ENCODE results near the gene STAB2.
"Not testable (repeated sequence)": the region's sequence is repeated elsewhere in the genome, so short reads cannot be mapped to it uniquely, and the experiment has no call there.

STAB2 gene

DNA sequence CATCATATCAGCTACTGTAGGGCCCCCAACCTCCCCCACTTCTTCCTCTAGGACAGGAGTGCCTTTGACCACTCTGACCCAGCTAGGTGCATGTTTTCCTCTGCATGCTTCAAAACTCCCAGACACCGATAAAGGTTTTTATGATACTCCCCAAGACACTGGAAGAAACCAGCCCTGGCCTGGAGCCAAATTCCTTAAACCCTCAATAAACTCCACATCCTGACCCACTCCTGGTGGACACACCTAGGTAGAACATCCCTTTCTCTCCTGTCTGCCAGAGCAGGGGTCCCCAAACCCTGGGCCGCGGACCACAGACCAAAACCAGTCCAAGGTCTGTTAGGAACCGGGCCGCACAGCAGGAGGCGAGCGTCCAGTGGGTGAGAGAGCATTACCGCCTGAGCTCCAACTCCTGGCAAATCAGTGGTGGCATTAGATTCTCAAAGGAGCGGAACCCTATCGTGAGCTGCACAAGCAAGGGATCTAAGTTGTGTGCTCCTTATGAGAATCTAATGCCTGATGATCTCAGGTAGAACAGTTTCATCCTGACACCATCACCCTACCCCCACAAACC lies 204.4 kb downstream of the STAB2 start:
- no peak for DNase-seq

DNA sequence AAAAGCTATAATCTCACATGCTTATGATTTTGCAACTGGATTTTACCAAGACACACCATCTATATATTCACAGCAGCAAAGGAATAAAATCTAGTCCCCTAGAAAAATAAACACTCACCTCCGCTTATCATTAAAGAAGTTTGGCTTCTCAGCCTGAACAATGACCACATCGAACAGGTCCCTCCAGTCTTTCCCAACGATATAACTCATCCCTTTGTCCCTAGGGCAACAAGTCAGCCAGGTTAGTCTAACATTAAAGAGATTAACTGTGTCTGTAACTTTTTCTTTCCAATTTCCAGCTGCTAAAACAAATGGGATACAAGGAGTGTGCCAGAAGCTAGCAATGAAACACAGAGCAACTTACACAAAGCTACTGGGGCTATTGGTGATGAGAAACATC lies 206.0 kb downstream of the STAB2 start:
- no peak for DNase-seq

DNA sequence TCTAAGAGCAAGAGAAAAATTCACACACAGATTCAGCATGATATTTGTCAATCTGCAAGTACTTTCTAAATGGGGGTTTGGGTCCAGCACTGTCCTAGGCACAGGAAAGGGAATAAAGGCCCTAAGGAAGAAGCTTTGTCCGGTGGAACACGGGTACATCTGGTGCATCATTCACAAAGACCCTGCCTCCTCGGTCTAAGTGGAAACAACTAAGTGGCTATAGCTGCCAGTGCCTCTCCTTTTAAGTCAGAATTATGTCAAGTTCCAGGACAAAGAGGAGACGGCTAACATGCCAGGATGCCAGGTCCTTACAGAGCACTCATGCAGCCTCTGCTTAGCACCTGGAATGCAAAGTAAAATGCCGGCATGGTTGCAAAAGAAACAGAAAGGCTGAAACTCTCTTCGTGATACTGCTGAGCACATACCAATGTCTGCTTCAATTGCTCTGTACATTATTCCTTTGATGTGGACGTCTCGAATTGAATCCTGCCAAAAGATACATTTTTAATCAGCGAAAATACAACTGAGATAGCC lies 206.5 kb downstream of the STAB2 start:
- no peak for DNase-seq

DNA sequence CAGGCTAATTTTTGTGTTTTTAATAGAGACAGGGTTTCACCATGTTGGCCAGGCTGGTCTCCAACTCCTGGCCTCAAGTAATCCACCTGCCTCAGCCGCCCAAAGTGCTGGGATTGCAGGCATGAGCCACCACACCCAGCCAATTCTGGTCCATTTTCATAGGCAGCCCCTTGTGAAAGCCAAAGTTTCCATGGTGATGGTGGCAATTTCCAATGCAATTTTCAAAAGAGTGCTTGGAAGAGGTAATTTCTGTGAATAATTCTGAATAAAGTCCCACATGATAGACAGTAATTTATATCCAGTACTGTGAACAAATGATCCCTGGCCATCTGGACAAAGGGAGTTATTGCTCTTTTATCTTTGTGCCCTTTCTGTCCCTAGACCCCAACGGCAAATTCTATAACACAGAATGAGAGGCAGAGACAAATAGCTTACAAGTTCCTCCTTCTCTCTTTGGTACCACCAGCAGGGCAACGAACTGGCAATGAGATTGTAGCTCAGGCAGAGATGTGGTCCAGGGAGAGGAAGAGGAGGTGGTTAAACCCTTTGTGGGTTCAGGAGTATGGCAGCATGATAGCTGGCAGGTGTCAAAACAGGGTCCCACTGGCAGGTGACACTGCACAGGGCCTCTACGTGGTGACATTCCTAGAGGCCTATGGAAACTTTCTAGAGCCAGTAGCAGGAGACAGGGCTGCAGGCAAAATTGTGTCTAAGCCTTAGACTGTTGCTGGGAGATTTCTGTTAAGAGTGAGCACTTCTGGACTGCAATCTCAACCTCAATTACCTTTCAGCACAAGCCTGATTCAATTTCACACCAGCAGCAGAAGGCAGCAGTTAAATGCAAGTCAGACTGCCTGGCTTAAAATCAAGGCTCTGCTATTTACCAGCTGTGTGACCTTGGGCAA lies 207.5 kb downstream of the STAB2 start:
- DNase-seq: no peak

DNA sequence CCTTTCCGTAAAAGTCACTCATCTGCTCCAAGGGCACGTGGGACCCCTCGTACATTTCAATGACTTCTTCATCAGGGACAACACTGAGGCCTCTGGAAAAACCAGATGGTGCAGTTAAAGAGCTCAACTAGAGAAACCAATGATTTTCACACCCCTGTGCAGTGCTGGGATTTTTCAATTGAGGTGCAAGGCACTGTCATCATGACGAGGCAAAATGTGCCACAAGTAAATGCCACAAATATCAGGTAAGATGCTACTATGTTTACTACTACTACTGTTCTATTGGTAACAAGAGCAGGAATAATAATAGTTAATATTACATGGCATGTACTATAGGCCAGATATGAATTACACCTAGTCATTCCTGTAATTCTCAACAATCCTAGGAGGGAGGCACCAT lies 211.5 kb downstream of the STAB2 start:
- no peak for DNase-seq

DNA sequence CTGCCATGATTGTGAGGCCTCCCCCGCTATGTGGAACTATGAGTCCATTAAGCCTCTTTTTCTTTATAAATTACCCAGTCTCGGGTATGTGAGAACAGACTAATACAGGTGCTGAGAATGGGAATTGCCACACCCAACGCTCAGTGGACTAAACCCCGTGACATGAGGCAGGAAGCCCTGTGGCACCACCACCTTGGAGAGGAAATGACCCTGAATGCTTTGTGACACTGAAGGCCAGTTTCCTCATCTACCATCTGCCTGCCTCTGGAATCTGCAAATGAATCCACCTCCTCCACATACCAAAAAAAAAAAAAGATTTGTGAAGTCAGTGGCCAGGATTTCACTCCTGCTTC lies 212.4 kb downstream of the STAB2 start:
- DNase-seq: no peak

DNA sequence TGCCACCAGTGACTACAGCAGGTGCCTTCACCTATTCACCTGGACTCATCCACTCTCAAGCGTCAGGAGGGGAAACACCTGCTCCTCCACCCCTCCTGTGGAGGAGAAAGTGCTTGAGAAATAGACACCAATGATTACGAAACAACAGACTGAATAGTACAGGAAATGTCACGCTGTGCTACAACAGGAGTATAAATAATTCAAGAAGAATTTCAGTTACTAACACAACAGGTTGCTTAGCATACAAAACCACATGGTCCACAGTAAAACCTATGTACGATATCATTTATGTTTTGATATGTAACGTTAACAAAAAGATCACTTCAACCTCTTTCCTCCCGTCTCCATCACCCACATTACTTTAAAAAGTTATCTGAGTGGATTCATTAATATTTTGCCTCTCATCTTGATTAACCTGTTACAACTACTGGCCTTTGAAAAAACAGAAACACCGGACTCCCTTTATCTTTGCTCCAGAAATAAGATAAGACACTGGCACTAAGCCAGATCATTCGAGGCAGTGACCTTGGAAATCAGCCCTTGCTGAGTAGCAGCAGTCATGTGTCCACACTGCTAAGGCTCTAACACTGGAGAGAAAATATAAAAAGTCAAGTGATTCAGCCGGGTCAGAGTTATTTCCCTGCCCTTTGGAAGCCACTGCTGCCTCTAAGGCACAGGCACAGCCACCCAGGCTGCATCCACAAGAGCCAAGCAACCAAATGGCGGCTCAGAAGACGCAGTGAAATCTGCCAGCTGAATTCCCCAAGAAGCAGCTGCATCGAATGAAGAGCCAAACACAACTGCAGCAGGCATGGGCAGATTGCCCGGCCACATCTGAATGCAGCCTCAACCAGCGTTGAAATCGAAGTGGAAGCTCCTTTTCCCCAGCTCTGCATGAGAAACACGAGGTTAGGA lies 213.0 kb downstream of the STAB2 start:
- DNase-seq: peak; percentile 81 to 95

DNA sequence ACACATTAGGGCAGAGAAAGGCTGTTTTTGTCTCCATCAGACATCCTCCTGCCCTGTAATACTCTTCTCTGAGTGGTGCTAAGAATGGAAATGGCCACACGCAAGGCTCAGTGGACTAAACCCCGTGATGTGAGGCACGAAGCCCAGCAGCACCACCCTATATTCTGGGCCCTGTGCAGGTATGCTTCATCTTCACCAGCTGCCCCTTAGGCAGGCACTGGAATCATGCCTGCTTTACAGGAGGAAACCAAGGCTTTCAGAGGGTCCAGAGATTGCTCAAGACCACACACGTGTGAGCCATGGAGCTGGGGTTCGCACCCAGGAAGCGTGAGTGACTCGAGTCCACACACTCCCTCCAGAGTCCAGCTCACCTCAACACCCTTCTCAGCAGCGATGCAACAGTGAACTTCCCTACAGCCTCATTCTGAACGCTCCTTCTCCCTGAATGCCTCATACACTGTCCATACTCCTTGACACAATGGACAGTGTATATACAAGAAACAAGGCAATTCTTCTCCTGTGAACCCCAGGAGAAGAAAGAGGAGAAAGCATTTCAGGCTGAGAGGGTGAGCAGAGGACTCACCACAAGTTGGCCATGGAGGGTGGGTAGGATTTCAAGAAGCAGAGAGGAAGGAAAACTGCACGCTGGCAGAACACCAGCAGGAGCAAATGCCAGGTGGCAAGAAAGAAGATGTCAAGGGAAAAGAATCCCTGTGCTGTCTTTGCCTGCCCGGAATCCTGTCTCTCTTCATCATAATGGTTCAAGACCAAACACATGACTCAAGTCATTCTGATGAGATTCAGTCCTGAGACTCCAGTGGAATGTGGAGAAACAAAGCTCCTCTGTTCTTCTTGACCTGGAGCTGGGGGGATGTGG lies 214.9 kb downstream of the STAB2 start:
- no peak for DNase-seq

DNA sequence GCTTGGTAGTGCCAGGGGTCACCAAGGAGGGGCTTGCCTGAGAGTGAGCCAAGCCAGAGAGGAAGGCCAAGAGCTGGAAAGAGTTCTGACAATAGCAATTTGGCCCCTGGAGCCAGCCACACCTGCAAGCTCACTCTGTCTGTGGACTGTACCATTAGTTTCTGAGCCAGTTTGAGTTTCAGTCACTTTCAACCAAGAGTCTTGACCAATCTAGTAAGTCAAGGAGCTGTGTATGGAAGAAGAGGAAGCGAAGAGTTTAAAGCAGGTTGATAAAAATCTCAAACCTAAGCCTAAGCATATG lies 215.5 kb downstream of the STAB2 start:
- DNase-seq: no peak

DNA sequence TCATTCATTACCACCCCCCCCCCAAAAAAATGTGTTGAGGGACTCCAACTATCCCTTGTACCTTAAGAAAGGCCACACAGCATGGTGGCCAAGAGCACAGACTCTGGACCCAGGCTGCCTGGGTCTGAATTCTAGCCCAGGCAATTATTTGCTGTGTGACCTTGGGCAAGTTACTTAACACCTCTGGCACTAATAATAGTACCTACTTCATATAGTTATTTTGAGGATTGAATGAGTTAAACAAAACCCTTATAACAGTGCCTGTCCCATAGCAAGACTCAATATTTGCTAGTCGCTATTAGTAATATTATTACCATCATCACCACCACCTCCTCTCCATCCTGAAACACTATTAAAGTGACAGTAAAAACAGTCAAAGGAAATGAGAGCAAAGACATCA lies 216.8 kb downstream of the STAB2 start:
- no peak for DNase-seq

DNA sequence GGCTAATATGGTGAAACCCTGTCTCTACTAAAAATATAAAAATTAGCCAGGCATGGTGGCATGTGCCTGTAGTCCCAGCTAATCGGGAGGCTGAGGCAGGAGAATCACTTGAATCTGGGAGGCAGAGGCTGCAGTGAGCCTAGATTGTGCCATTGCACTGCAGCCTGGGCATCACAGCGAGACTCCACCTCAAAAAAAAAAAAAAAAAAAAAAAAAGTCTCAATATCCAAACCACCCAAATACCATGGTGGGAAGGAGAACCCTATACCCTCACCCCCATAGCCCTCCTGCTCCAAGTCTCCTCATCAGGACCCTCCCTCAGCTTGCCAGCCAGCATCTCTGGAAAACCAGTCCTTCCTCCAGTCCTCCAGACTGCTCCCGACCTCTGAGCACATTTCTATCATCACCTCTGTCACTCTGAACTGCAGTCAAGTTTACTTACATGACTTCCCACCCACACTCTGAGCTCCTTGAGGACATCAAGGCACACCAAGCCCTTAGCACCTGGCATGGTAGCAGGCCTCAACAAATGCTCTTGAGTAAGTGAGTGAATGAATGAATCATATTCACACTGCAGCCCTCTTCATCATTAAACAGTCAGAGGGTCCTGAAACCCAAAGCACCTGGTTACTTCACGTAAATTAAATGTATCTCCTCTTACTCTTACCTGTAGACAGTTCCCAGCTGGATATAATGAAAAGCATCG lies 218.7 kb downstream of the STAB2 start:
- DNase-seq: no peak

DNA sequence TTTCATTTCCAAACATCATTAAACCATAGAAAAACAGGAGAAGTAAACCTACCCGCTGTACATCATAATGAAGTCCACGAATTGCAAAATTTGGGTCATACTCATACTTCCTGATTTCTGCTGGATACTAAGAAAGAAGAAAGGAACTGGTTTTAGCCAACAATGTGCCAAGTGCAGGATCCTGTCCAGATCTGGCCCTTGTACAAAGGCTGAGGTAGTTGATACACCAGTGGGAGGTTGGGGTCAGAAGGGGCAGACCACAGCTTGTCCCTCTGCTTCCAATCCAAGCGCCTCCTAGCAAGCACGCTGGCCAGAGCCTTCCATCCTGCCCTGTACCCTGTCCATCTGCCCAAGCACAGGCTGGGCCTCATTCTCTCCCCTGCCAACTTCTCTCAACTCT lies 219.7 kb downstream of the STAB2 start:
- no peak for DNase-seq

DNA sequence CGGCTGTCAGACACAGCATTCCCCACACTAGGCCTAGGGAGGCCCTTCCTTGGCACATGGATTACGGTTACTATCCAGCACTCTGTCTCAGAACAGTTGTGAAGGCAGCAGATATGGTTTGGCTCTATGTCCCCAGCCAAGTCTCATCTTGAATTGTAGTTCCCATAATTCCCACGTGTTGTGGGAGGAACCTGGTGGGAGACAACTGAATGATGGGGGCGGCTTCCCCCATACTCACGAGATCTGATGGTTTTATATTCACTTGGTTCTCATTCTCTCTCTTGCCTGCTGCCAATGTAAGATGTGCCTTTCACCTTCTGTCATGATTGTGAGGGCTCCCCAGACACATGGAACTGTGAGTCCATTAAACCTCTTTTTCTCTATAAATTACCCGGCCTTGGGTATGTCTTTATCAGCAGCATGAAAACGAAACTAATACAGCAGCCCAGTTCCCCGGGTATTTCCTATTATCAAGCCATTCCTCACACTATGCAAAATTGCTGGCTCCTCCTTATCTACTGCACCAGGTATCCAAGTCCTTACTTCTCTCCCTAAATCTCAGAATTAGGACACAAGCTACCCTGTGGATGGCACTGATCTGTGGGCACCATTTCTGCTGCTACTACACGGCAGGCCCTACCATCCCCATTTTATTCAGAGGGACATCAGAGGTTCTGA lies 220.6 kb downstream of the STAB2 start:
- DNase-seq: no peak

DNA sequence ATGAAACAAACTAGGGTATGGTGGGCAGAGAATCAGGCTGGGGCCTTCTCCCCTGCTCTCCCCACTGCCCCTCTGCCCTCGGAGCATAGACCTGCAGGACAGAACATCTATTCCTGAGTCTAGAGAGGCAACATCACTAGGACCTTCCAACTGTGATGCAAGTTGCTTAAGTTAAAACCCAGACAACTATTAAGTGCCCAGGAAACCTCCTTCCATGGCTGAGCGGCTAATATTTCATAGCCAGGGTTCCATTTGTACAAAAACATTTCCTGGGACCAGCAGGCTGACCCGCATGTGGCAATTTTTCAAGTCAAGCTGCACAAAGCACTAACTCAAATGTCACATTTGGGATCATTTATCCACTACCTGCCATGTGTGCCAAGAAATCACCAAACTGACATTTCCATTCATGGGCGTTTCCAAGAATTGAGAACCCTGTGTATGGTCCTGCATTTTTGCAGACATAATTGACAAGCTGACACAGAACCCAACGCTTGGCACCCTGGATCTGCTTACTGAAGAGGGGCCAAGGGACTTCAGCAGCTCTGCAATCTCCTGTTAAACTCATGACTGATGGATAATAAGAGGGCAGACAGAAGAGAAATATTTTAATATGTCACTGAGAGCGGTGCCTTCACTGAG lies 221.3 kb downstream of the STAB2 start:
- no peak for DNase-seq

DNA sequence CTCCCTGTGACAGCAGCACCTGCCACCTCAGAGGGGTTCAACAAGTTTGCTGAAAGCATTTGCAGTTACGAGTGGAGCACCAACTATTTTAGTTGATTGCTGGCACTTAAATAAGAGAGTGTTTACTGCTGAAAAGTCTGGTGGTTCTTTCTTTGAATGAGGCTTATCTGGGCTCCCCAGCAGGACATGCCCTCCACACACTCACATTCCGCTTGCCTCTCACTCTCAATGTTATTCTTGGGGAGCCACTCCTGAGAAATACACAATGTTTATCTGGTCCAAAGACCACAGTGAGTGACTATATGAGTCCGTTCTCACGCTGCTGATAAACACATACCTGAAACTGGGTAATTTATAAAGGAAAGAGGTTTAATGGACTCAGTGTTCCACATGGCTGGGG lies 222.1 kb downstream of the STAB2 start:
- DNase-seq: no peak

DNA sequence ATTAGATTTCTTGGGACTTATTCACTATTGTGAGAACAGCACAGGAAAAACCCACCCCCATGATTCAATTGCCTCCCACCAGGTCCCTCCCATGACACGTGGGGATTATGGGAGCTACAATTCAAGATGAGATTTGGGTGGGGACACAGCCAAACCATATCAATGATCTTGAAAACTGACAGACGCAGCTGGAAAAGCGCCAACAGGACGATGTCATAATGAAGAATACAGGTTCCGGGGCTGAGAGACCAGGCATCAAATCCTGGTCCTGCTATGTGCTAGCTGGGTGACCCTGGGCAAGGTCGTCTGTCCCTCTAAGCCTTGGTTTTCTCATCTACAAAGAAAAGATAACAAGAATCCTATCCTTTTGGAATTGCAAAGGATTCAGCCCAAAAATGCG lies 222.6 kb downstream of the STAB2 start:
- DNase-seq: not testable (repeated sequence)

DNA sequence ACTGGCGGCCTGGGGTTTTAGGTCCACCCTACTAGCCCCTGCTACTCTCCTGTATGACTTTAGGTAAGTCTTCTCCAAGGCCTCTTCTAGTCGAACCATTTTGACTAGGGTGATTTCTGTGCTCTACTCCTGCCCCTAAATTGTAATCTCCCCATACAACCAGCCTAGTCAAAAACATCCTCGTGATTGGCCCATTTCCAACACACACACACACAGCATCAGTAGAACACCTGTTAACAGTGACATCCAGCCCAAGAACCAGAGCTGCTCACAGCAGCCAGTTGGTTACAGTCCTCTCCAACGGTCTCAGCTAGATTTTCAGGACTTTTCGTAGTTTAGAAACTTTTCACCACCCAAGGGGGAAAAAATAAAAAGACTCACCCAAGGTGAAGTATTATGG lies 223.0 kb downstream of the STAB2 start:
- DNase-seq: no peak

DNA sequence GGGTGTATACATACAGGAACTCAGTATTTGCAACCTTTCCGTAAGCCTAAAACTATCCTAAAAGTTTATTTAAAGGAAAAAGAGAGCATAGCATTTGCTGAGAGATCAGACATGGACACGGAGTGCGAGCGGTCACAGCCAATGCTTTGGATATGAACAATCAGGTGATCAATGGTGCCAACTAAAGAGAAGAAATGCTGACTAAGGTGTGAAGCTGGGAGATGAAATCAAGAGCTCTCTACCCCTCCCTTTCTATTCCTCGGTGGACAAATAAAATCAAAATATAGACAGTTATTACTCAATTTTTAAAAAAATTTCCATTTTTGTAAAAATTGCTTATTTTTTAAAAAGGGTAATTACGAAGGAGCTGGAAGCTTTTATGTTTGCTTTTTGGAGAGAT lies 224.7 kb downstream of the STAB2 start:
- DNase-seq: no peak

DNA sequence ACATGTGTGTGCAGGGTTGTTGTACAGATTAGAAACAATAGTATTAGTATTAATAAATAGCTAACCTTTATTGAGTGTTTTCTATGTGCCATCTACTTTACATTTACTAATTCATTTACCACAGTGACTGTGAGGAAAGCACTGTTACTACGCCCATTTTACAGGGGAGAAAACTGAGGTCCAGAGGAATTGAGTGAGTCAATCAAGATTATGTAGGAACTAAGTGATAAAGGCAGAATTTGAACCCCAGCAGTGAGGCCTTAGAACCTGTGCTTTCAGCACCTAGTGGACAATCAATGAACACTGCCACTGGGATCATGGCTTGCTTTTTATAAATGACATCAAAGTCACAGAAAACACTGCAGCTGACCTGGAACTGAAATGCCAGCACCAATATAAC lies 225.7 kb downstream of the STAB2 start:
- DNase-seq: no peak

DNA sequence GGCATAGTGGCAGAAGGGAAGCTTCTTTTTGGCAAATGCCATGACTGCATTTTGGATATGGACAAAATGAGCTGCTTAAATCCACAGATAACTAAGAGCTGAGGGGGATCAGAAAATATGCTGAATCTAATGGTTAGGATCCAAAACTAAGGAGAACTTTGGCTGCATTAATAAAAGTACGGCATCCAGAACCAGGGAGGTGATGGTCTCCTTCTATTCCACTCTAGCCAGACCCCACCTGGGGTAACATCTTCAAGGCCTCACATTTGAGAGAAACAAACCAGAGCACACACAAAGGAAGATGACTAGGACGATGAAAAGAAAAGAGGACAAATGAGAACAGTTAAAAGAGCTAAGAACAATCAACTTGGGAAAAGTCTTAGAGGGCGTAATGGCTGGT lies 226.4 kb downstream of the STAB2 start:
- DNase-seq: no peak

DNA sequence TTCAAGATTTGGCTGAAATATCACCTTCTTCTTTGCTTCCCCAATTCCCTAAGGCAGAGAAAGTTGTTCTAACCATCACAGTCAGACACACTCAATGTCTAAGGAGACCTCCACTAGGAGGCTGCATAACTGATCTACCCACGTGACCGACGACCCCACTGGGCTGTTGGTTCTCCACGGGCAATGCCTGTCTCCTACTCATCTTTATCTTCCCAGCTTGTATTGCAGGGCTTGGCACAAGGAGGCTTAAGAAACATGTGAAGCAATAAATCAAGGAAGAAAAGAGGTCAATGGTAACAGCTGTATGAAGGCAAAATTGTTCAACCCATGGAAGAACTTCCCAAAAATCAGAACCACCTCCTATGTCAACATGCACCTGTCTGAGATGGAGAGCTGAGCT lies 226.9 kb downstream of the STAB2 start:
- no peak for DNase-seq
